K562 (cell line): ENCODE measurements around the gene ARPC1A. TPM values are rescaled to one million over a fixed set of nuclear protein-coding genes. Genes with fewer than 3 reads are reported as not detected.

Experiments
- FOXA3 ChIP-seq, 2 experiments: fragments of 450-650 bp in 1 of 2; sonication (generic) in 1 of 2; formaldehyde crosslinking; IDR thresholded peaks in 1 of 2; conservative IDR thresholded peaks in 1 of 2; 2 replicates each; pipeline versions ENCODE4 v1.4.0 to v1.8.0; 2020 to 2022; ENCODE audit warnings: mild to moderate bottlenecking in 2 of 2, missing genetic modification reagents in 1 of 2
- POLR2AphosphoS2 ChIP-seq: IDR thresholded peaks from 2 replicates; pipeline ENCODE4 v1.6.1; 2012; ENCODE audit warnings: low read length, improper control_type of control experiment
- ZNF41 ChIP-seq: fragments of 250-450 bp; sonication (Bioruptor Pico); conservative IDR thresholded peaks from 2 replicates; pipeline ENCODE4 v1.4.0; 2020; ENCODE audit warnings: mild to moderate bottlenecking
- ZNF445 ChIP-seq: fragments of 250-450 bp; sonication (Bioruptor Pico); IDR thresholded peaks from 2 replicates; pipeline ENCODE4 v1.4.0; 2020; ENCODE audit warnings: low read depth, mild to moderate bottlenecking, moderate library complexity
- polyA plus RNA-seq, 8 experiments: library from polyadenylated mRNA; depleted of rRNA in 4 of 8; stranded (reverse) in 5 of 8; unstranded in 3 of 8; fragments of >200 nt; fragmentation: Nextera tagmentation in 2 of 8; fragmentation: Illumina TruSeq in 1 of 8; extraction: Ambion mirVana in 2 of 8; extraction: Trizol in 1 of 8; gene quantifications; 2 replicates each; pipeline versions ENCODE4 v1.2.1 to v1.2.3, GENCODE V29; 2011 to 2014; ENCODE audit warnings: inconsistent platforms in 1 of 8, missing spikeins in 1 of 8
- total RNA-seq, 7 experiments: library from RNA; depleted of rRNA in 6 of 7; stranded (reverse); fragments of >200 nt in 6 of 7; fragmentation: Illumina TruSeq in 2 of 7; extraction: Trizol in 2 of 7; gene quantifications; 2 replicates each; pipeline versions ENCODE4 v1.2.1 to v1.2.3, GENCODE V29; 2011 to 2021; ENCODE audit warnings: low replicate concordance in 1 of 7
- TF ChIP-seq, protein P1 (sequence below): sonication (generic); formaldehyde crosslinking; IDR thresholded peaks from 2 replicates; pipeline ENCODE4 v1.8.1; 2022; ENCODE audit warnings: missing genetic modification reagents
- TF ChIP-seq, protein P2 (sequence below), 2 experiments: fragments of 250-450 bp in 1 of 2; fragments of 450-650 bp in 1 of 2; sonication (Bioruptor Pico) in 1 of 2; IDR thresholded peaks; 2 replicates each; pipeline versions ENCODE4 v1.6.1 to v1.8.0; 2016 to 2021; ENCODE audit warnings: mild to moderate bottlenecking in 2 of 2, moderate library complexity in 2 of 2, missing compliant biosample characterization in 1 of 2, missing genetic modification characterization in 1 of 2
- TF ChIP-seq, protein P3 (sequence below): fragments of 250-450 bp; sonication (Bioruptor Pico); IDR thresholded peaks from 2 replicates; pipeline ENCODE4 v1.5.0; 2020; ENCODE audit warnings: mild to moderate bottlenecking
- TF ChIP-seq, protein P4 (sequence below): fragments of 450-650 bp; formaldehyde crosslinking; IDR thresholded peaks from 2 replicates; pipeline ENCODE4 v1.4.0; 2020; ENCODE audit warnings: mild to moderate bottlenecking, moderate library complexity
- TF ChIP-seq, protein P5 (sequence below): fragments of 450-650 bp; conservative IDR thresholded peaks from 2 replicates; pipeline ENCODE4 v1.6.1; 2016; ENCODE audit warnings: missing genetic modification characterization, low read depth, mild to moderate bottlenecking, missing compliant biosample characterization, moderate library complexity
- TF ChIP-seq, protein P6 (sequence below): fragments of 450-650 bp; IDR thresholded peaks from 2 replicates; pipeline ENCODE4 v1.6.1; 2017; ENCODE audit warnings: antibody characterized with exemption

The ARPC1A gene
- total and polyA plus RNA-seq, 9 of the 15 experiments (the other 6 are each of a cell fraction or from before 2014, with no cell fraction given) = 39.5 to 151 (median 86.1) TPM

DNA sequence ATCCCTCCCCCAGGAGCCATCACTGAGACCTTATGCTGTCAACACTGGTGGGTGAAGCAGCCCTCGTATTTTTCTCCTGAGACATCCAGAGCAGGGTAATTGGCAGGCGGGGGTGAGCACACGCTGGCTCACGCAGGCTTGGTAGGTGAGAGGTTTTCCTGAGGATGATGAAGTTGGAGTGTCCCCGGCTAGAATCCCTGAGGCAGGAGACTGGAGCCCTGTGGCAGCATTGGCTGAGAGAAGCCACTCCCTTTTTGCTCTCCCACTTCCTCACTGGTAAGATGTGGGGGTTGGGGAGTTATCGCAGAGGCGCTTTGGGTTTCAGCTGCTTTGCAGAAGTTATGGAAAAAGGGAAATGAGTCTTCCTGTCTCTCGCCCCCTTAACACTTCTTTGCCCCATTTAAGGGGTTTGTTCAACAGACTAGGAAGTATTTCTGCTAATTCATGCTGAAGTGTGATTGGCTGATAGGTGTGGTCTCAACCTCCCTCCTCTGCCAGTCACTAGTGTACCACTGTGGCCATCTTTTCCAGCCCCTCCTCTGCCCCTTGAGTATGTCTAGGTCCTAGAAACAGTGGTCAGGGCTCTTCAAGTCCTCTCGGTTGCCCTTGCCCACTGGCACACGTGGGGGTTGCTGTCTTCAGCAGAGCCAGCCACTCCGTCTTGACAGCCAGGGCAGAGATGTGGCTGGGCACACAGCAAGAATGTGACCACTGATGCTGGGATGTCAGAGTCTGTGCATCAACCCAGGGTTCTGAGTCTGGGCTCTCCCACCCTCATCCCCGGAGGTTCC lies 54.5 kb downstream of the ARPC1A start (continued):
- TF ChIP-seq, protein P1, sequence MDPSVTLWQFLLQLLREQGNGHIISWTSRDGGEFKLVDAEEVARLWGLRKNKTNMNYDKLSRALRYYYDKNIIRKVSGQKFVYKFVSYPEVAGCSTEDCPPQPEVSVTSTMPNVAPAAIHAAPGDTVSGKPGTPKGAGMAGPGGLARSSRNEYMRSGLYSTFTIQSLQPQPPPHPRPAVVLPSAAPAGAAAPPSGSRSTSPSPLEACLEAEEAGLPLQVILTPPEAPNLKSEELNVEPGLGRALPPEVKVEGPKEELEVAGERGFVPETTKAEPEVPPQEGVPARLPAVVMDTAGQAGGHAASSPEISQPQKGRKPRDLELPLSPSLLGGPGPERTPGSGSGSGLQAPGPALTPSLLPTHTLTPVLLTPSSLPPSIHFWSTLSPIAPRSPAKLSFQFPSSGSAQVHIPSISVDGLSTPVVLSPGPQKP (CRISPR knock-in tag) = no peak
- TF ChIP-seq, protein P2, sequence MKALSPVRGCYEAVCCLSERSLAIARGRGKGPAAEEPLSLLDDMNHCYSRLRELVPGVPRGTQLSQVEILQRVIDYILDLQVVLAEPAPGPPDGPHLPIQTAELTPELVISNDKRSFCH (CRISPR knock-in tag; IDR thresholded peaks at IDR 0.05) = no peak
- TF ChIP-seq, protein P2 (tag; IDR thresholded peaks at IDR 0.05) = no peak
- TF ChIP-seq ZNF445 (CRISPR knock-in tag) = no peak
- TF ChIP-seq, protein P3, sequence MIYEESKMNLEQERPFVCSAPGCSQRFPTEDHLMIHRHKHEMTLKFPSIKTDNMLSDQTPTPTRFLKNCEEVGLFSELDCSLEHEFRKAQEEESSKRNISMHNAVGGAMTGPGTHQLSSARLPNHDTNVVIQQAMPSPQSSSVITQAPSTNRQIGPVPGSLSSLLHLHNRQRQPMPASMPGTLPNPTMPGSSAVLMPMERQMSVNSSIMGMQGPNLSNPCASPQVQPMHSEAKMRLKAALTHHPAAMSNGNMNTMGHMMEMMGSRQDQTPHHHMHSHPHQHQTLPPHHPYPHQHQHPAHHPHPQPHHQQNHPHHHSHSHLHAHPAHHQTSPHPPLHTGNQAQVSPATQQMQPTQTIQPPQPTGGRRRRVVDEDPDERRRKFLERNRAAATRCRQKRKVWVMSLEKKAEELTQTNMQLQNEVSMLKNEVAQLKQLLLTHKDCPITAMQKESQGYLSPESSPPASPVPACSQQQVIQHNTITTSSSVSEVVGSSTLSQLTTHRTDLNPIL = no peak
- TF ChIP-seq, protein P4, sequence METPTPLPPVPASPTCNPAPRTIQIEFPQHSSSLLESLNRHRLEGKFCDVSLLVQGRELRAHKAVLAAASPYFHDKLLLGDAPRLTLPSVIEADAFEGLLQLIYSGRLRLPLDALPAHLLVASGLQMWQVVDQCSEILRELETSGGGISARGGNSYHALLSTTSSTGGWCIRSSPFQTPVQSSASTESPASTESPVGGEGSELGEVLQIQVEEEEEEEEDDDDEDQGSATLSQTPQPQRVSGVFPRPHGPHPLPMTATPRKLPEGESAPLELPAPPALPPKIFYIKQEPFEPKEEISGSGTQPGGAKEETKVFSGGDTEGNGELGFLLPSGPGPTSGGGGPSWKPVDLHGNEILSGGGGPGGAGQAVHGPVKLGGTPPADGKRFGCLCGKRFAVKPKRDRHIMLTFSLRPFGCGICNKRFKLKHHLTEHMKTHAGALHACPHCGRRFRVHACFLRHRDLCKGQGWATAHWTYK (CRISPR knock-in tag) = no peak
- TF ChIP-seq POLR2AphosphoS2 = no peak
- no peak for TF ChIP-seq ZNF41 (CRISPR knock-in tag)
- TF ChIP-seq, protein P5, sequence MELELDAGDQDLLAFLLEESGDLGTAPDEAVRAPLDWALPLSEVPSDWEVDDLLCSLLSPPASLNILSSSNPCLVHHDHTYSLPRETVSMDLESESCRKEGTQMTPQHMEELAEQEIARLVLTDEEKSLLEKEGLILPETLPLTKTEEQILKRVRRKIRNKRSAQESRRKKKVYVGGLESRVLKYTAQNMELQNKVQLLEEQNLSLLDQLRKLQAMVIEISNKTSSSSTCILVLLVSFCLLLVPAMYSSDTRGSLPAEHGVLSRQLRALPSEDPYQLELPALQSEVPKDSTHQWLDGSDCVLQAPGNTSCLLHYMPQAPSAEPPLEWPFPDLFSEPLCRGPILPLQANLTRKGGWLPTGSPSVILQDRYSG = no peak
- TF ChIP-seq, protein P6, sequence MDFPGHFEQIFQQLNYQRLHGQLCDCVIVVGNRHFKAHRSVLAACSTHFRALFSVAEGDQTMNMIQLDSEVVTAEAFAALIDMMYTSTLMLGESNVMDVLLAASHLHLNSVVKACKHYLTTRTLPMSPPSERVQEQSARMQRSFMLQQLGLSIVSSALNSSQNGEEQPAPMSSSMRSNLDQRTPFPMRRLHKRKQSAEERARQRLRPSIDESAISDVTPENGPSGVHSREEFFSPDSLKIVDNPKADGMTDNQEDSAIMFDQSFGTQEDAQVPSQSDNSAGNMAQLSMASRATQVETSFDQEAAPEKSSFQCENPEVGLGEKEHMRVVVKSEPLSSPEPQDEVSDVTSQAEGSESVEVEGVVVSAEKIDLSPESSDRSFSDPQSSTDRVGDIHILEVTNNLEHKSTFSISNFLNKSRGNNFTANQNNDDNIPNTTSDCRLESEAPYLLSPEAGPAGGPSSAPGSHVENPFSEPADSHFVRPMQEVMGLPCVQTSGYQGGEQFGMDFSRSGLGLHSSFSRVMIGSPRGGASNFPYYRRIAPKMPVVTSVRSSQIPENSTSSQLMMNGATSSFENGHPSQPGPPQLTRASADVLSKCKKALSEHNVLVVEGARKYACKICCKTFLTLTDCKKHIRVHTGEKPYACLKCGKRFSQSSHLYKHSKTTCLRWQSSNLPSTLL = no peak
- peak in 1 of 2 experiments; percentile 50; a peak in 1 of 4 replicates for TF ChIP-seq FOXA3 (CRISPR knock-in tag; conservative IDR thresholded peaks at IDR 0.05 in 1 of 2, IDR thresholded peaks at IDR 0.05 in 1 of 2)
